ENCODE data around the gene CAND2. TPM values are rescaled to one million over a fixed set of nuclear protein-coding genes. Genes with fewer than 3 reads are reported as not detected.

The CAND2 gene
- total RNA-seq, 4 donors from 2014 or later: 9.7 to 18.0 (median 12.4) TPM

GRCh38 chr3:12759693-12760565 is 36.6 kb upstream of the CAND2 start:
- intact Hi-C loops (cut with DNase I): no loop called here
- no peak overlapping the region for H3K4me3 ChIP-seq (replicated peaks in 1 of 3)
- 71 to 77% methylated on average over 7 to 8 of the region's 8 CpGs for WGBS, 2 donors
- DNase-seq: no peak
- TF ChIP-seq CTCF (IDR thresholded peaks at IDR 0.05): no peak
- no peak for TF ChIP-seq POLR2A (IDR thresholded peaks at IDR 0.05)
- no peak overlapping the region for H3K27ac ChIP-seq
- H3K4me1 ChIP-seq: peaks cover 4 to 10% of the 10 kb centered on the region in 2 donors
- H3K9me3 ChIP-seq: no peaks in the 10 kb centered on the region
- H3K36me3 ChIP-seq: no peaks in the 10 kb centered on the region
- no peaks in the 10 kb centered on the region for H3K27me3 ChIP-seq

GRCh38 chr3:12764171-12764776 is 32.2 kb upstream of the CAND2 start:
- H3K4me1 ChIP-seq: no peaks in the 10 kb centered on the region
- intact Hi-C loops (cut with DNase I): no loop called here
- no peaks in the 10 kb centered on the region for H3K27me3 ChIP-seq
- no peak for TF ChIP-seq CTCF (IDR thresholded peaks at IDR 0.05)
- no peak for TF ChIP-seq POLR2A (IDR thresholded peaks at IDR 0.05)
- no peaks in the 10 kb centered on the region for H3K9me3 ChIP-seq
- no peak overlapping the region for H3K27ac ChIP-seq
- no peaks in the 10 kb centered on the region for H3K36me3 ChIP-seq
- 76 to 77% methylated on average over 8 of the region's 8 CpGs for WGBS, 2 donors
- no peak overlapping the region for H3K4me3 ChIP-seq (replicated peaks in 1 of 3)
- DNase-seq: no peak

GRCh38 chr3:12766541-12766940 is 29.9 kb upstream of the CAND2 start:
- no peak for DNase-seq
- no peak overlapping the region for H3K4me3 ChIP-seq (replicated peaks in 1 of 3)
- H3K9me3 ChIP-seq: no peaks in the 10 kb centered on the region
- no peaks in the 10 kb centered on the region for H3K4me1 ChIP-seq
- no peaks in the 10 kb centered on the region for H3K36me3 ChIP-seq
- H3K27me3 ChIP-seq: no peaks in the 10 kb centered on the region
- no peak for TF ChIP-seq CTCF (IDR thresholded peaks at IDR 0.05)
- no peak for TF ChIP-seq POLR2A (IDR thresholded peaks at IDR 0.05)
- no peak overlapping the region for H3K27ac ChIP-seq
- 91% methylated on average over 6 of the region's 6 CpGs for WGBS, 2 donors
- intact Hi-C loops (cut with DNase I): no loop called here

GRCh38 chr3:12768579-12769527 is 27.6 kb upstream of the CAND2 start:
- Histone ChIP-seq H3K27me3 (no peaks in the 10 kb centered on the region), H3K9me3 (no peaks in the 10 kb centered on the region), H3K4me1 (no peaks in the 10 kb centered on the region), H3K36me3 (no peaks in the 10 kb centered on the region), H3K4me3 (replicated peaks in 1 of 3) (no peak overlapping the region), H3K27ac (no peak overlapping the region)
- DNase-seq: peak; percentile 7 to 12
- TF ChIP-seq POLR2A (IDR thresholded peaks at IDR 0.05) (no peak), CTCF (IDR thresholded peaks at IDR 0.05) (no peak)
- intact Hi-C loops (cut with DNase I): no loop called here
- 73 to 85% methylated on average over 19 to 25 of the region's 54 CpGs for WGBS, 2 donors

Measured in thyroid gland (tissue), 4 donors.